T-helper 2 cell treated with Interferon-gamma antibody and Interleukin-4, amounts not matched to agents 100 ng/mL and 5 ng/mL, for 36 hours (primary cell): Measurements from ENCODE around the gene PPP1R9A. TPM values are rescaled to one million over a fixed set of nuclear protein-coding genes. Genes with fewer than 3 reads are reported as not detected.

ENCODE experiments used
- intact Hi-C: fragments of 100-400 bp; cut with micrococcal nuclease; formaldehyde crosslinking; loops from one replicate; pipeline ENCODE4 v1.15.1; 2023
- total RNA-seq: library from RNA; stranded (reverse); gene quantifications from 2 replicates; pipeline ENCODE4 v1.2.3, GENCODE V29; 2022

Gene PPP1R9A
- total RNA-seq, 1 donor from 2014 or later: not detected

DNA sequence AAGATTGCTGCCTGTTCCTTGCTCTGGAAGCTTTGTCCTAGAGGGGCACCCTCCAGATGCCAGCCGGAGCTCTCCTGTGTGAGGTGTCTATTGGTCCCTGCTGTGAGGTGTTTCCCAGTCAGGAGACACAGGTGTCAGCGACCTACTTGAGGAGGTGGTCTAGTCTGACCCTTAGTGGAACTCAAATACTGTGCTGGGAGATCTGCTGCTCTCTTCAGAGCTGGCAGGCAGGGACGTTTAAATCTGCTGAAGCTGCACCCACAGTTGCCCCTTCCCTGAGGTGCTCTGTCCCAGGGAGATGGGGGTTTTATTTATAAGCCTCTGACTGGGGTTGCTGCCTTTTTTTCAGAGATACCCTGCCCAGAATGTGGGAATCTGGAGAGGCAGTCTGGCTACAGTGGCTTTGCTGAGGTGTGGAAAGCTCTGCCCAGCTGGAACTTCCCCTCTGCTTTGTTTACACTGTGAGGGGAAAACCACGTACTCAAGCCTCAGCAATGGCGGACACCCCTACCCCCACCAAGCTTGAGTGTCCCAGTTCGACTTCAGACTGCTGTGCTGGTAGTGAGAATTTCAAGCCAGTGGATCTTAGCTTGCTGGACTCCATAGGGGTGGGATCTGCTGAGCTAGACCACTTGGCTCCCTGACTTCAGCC is 119.2 kb downstream of the PPP1R9A start:
- intact Hi-C loops: no loop called here

DNA sequence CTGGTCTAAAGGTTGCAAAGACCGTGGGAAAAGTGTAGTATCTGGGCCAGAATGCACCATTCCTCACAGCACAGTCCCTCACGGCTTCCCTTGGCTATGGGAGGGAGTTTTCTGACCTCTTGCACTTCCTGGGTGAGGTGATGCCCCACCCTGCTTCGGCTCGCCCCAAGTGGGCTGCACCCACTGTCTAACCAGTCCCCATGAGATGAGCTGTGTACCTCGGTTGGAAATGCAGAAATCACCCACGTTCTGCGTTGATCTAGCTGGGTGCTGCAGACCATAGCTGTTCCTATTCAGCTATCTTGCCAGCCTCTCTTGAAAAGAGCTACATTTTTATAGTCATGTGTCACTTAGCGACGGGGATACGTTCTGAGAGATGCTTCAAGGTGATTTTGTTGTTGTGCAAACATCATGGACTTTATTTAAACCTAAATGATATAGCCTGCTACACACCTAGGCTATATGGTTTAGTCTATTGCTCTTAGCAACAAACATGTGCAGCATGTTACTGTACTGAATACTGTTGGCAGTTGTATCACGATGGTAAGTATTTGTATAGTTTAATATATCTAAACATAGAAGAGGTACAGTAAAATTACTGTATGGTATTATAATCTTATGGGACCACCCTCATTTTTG is 120.0 kb downstream of the PPP1R9A start:
- intact Hi-C loops: no loop called here

DNA sequence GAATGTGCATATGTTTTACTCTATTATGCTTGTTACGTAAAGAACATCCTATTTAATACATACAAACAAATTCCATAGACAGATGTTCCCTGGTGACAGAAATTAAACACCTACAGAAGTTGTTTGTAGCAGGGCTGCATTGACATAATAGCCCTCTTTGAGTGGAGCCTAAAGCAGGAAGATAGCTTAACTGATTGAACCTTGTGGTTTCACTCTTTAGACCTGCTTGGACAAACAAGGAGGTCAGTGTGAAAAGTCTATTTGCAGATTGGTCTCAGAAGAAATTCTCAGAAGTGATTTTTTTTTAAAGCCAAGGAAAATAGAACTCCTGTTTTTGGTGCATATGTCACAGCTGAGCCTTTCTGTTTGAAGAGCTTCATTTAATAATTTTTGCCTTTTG is 121.3 kb downstream of the PPP1R9A start:
- intact Hi-C loops: no loop called here

DNA sequence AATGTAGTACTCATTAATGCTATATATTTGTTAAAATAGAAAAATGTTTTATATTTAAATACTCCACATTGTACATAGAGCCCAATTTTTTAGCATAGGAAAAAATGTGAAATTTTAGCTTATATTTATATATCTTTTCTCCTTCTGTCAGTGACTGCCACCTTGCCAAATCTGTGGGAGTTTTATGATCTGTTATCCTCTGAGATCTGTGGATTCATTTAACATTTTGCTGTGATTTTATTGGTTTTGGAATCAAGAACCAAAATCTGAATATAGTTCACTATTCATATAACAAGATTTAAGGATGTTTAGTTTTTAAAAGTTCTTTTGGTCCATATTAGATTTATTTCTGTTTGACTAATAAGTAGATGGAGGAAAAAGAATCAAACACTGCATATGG is 127.9 kb downstream of the PPP1R9A start:
- intact Hi-C loops: no loop called here

DNA sequence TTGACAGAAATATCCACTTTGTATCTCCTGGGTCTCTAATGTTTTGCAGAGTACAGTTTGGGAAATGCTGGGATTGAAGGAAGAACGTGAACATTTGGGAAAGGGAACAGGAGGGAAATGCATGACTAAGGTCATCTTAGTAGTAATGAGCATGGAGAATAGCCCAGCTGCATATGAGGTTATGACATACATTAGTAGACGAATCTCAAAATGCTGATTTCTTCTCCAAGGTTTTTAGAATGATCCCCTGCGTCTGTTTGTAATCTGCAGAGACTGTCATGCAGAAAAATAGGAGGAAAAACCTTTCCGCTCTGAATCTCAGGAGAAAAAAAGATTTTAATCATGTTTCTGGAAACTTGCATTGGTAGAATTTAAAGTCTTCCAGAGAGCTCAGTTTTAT is 133.6 kb downstream of the PPP1R9A start:
- intact Hi-C loops: no loop called here

DNA sequence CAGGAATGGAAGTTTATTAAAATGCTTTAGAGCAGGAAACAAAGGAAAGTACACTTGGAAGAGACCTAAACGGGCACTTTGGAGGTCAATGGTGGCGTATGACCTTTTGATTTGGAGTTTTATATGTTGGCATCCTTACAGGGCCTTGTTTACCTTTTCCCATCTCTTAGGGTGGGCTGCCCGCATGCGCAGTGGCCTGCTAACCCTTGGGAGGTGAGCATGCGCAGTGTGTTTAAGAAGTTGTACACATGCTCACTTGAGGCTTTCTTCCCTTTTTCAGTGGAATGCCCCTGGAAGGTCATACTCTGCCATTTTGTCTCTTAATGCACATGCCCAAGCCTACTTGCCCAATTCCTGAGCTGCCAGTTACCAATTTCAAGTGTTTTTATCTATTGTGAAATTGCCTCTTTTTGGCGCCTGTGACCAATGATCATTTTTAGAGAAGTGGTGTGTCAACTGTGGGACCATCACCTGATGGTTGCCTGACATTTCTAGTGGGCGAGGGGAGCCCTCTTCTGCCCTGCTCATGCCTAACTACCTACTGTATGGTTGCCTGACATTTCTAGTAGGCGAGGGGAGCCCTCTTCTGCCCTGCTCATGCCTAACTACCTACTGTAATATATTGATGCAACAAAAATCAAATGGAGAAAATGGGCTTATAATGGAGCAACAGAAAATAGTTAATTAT is 138.0 kb downstream of the PPP1R9A start:
- intact Hi-C loops: no loop called here

DNA sequence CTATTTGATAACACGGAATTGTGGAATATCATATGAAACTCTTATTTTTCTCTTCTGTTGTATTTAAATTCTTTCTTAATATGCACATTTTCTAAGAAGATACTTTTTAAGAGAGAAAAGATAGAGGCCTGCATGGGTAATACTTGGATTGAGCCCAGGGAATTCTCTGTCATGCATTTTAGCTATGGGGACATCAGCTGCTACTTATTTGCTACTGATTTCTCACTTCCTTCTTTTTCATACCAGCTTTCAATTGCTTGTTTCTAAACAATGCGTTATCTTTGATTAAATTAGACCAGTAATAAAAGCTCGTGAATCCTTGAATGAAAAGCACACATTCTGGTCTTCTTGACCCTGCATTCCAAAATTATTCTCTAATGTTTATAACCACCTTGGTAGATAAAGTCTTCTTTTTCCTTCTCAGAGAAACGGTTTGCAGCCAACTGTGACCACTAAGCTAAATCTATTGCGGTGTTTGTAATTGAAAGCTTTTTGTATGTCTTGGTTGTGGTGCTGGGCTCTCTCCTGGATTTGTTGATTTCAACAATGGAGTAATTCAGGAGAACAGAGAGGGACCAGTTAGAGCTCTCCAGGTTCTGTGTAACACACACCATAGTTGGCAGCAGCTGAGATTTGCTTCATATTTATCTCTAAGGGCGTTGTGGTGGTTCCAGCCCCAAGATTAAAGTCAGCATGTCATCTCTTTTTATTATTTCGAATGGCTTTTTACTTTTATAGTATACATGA is 139.3 kb downstream of the PPP1R9A start:
- intact Hi-C loops: no loop called here

DNA sequence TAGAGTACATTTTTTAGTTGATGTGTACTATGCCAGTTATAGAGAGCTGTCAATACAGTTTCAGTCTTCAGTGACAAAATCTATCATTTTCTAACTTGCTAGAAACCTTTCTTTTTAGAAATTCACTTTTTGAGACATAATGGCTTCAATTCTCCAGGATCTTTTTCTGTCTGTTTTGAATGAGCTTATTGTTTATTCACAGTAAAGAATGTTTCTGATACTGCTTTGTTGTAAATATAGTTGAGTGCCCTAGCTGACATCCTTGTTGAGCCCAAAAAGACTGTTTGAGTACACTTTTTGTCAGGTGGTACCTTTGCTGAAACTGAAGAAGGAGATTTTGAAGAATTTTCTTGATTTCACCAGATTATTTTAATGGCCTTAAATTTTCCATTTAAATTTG is 139.9 kb downstream of the PPP1R9A start:
- intact Hi-C loops: no loop called here

DNA sequence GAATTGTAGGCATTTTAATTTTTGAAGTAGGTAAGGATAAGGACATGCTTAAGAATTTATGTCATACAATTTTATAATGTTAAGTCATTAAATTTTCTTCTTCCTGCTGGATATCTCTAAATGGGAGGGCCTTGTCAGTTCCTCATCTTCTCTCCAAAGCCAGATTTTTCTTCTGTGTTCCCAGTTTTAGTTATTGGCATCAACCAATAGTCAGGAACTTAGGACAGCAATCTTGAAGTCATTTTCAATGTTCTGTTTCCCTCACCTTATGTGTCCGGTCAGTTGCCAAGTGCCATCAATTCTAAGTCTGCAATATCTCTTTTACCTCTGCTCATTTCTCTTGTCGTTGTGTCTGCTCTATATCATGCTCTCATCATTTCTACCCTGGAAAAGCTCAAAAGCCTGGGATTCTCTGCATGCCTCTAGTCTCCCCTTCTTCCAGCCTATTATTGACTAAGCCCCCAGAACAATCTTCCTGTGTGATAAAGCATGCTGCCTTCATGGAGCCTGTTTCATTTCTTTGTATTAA is 145.2 kb downstream of the PPP1R9A start:
- intact Hi-C loops: no loop called here

DNA sequence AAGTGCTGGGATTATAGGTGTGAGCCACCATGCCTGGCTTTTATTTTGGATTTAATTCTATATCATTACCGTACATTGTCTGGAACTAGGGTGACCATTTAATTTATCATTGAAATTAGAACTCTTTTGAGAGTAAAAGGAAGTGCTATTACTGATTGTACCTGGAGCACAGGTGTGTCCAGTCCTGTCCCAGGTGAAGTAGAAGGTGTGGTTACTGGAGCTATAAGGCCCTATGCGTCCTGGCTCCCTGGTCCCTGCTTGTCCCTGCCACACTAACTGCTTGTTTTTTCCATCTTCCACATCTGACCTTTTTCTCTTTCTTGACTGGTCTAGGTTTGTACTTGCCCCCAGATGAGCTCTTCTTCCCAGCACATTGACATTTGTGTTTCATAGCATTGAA is 147.0 kb downstream of the PPP1R9A start:
- intact Hi-C loops: no loop called here

DNA sequence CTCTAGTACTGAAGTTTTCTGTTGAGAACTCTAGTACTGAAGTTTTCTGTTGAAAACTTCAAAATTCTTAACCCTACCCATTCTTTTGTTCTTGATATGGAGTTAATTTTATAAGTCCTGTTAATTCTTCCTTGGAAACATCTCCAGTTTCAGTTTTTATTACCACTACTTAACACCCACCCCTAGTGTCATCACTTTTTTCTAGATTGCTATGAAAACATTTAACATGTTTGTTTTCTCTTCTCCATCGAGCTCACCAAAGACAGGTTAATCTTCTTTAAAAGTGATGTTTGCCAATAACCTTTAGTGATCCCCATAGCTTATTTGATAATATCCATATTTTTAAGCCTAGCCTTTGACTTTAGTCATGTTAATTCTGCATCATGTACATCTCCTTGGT is 147.9 kb downstream of the PPP1R9A start:
- intact Hi-C loops: no loop called here

DNA sequence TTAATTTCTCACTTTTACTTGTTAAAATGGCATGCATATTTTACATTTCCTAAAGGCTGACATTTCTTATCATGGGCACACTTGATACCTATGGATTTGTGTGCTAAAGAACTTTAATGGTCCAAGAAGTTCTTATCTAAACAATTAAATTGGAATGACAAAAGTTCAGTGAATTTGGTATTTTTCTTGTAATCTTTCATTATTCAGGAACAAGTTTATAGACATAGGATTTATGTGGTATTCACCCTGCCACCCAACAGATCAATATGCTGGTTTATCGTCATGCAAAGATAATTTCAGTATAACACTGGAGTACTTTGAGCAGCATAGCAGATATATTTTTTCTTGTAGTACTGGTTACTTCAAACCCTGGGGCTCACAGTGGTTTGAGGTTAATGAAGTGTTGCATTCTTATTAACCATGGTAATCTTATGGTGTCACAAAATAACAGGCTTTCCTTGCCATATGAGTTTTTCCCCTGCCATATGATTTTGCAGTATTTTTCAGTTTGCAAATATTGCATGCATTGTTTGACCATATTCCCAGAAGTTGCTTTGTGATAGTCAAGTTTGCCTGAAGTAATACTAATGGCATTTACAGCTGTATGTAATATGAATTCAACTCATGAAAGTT is 148.8 kb downstream of the PPP1R9A start:
- intact Hi-C loops: no loop called here

DNA sequence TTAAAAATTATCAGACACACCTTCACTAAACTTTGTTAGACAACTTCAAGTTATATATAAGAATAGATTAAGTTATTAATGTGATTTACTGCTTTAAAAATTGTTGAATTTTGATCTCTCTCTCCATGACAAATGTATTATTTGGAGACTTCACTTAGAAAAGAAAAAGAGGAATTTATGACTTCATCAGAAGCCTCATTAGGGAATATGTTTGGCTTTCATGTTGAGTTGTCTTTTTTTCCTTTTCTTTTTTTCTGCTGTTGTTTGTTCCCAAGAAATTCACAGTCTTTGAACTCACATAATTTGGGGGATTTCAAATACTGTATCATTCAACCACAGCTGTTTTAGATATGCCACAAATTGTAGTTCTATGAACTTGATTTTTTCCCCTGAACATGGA is 149.5 kb downstream of the PPP1R9A start:
- intact Hi-C loops: no loop called here

DNA sequence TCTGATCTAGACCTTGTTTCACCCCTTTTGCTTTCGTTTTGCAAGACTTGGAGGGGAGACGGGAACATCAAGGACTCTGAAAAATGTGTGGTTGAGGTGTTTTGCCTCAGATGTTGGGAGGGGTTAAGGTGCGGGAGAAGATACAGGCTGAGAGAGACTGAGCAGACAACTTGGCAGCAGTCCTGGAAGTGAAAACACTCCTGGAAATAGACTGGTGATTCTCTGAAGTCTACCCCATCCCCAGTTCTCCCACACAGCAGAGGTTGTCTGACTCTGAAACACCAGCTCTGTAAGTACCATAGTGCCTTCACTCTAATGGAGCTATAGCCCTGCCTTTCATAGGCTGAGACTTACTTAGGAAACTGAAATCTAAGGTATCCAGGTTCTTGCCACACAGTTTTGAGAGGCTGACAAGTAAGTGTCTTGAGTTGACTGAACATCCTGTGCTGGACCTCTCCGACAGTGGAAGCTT is 152.5 kb downstream of the PPP1R9A start:
- intact Hi-C loops: no loop called here

DNA sequence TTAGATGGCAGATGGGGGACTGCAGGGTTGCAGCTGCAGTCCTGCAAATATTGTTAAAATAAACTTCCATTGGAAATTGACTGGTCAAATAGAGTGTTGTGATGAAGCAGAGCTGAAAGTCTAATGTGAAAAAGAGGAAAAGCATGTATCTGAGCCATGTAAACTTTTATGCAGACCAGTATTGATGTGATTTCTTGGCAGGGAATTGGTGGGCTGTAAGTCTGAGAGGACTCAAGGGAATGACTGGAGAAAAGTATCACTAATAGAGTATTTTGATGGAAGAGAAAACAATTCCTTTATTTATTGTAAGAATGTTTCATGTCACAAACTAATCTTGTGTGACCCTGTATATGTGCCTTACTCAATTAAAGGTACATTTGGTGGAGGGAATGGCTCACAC is 155.5 kb downstream of the PPP1R9A start:
- intact Hi-C loops: no loop called here

DNA sequence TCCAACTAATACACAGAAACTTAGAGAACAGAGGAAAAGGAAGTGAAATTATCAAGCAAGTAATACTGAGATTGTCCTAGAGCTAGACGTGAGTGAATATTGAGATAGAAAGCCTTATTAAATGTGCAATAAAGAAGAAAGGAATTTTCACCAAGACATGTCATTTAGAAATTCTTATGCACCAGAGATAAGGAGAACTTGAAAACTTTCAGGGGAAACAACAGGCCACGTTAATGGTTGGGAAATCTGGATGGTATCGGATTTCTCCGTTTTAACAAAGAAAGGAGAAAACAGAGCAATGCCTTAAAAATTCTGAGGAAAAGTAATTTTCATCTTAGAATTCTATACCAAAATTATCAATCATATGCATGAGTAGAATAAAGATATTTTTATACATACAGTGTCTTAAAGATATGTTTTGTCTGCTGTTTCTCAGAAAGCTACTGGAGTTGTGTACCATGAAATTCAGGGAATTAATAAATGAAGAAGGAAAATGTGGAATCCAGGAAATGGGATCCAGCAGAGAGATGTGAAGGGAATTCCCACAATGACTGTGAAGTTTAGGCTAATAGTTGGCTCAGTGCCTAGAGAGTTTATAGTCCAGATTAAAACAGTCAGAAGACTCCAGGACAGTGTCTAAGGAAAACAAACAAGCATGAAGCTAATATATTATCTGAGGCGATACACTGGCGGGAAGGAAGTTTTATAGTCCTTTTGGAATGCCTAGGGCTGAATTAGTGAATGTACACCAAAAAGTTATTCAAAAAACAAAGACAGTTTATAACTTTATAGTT is 159.5 kb downstream of the PPP1R9A start:
- intact Hi-C loops: no loop called here

DNA sequence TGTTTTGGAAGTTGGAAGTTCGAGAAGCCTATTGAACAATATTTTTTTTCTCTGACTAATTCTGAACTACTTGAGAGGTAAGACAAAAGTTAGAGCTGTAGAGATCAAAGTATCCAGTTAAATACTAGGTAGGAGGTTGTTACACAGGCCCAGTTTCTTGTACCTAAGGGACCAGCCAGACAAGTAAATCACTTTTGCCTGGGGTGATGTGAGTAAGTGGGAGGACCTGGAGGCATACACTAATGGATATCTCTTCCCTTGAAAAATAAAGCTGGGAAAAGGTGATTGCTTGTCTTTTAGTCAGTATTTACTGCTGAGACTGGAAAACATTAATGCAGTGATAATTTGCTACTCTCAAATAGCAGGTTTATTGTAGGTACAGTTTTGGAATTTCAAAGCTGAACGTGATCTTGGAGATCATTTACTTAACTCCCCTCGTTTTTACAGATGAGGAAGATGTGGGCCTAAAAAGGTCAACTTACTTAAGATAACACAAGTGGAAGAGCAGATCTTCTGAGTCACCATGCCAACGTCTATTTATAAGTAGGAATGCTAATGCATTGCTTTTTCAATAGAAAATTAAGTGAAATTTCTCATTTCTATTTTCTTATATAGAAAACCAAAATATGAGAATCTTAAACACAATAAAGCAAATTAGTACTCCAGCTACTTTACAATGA is 181.3 kb downstream of the PPP1R9A start:
- intact Hi-C loops: no loop called here

DNA sequence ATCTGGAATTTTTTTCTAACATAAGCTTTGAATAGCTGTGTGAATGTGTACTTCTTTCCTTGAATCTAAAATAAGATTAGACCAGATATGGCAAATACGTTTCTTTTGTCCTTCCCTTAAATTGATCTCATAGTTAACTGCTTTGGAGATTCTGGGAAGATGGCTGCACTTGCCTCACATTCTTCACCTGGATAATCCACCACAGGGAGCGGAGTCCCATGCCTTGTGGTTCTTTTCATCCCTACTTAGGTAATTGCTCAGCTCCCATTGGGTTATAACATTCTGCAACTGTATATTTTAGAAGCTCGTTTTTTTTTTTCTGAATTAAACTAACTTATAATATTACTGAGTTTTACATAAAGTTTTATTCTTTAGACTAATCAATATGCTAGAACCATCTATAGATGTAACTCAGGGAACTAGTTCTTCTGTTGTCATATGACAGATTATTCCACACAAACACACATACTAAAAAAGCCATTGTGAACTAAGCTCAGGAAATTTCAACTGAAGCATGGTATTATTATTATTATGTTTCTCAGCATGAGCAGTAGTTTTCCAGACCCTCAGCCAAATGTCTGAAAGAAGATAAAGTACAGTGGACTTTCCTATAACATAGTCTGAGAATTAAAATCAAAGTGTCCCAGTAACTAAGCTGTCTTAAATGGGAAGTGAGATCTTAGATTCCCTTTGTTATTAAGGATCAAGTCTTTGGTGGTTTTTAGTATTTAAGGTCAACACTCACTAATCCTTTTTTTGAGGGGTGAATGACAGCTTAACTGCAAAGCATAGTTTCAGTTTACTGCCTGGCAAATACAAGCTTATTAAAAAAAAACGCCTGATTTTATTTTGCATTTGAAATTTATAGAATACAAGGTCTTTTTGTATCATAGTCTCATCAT is 182.3 kb downstream of the PPP1R9A start:
- intact Hi-C loops: no loop called here

DNA sequence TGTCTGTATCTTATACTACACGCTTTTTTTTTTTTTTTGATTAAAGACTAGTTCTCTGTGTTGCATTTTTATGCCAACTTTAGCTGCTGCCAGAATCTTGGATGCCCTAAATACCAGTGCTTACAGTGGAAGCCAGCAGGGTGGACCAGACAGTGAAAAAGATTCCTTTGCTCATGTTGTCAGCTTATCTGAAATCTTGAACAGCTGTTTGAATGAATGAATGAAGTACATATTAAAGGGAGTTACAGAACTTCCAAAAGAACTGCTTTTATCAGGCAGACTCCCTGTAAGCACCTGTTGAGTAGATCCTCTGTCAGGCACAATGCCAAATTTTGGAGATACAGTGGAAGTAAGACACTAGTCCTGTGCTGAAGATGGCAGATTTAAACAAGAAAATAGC is 184.9 kb downstream of the PPP1R9A start:
- intact Hi-C loops: no loop called here
